Spinal cord (tissue), 10 donors: ENCODE data around the gene NOP53. TPM values are rescaled to one million over a fixed set of nuclear protein-coding genes. Genes with fewer than 3 reads are reported as not detected.
A peak's percentile ranks its signal among the peaks of the same experiment; 100 is the strongest.
"Not testable (repeated sequence)": the region's sequence is repeated elsewhere in the genome, so short reads cannot be mapped to it uniquely, and the experiment has no call there.

Experiments
- DNase-seq, 6 donors: peaks; one replicate each; pipeline versions ENCODE4 v3.0.0 to v3.0.0-alpha.2; 2013 to 2015; ENCODE audit warnings: low spot score in 6 of 6, low read depth in 4 of 6
- H3K27ac ChIP-seq: one replicate; pipeline ENCODE4 v1.5.1; 2013; ENCODE audit warnings: low read depth, low read length, control low read depth
- H3K27me3 ChIP-seq: one replicate; pipeline ENCODE4 v1.6.1; 2013; ENCODE audit warnings: low read length; ENCODE audit not compliant: control insufficient read depth, insufficient read depth
- H3K36me3 ChIP-seq: one replicate; pipeline ENCODE4 v1.6.1; 2013; ENCODE audit warnings: low read length; ENCODE audit not compliant: control insufficient read depth, insufficient read depth
- H3K4me1 ChIP-seq: one replicate; pipeline ENCODE4 v1.6.1; 2013; ENCODE audit warnings: low read length; ENCODE audit not compliant: control insufficient read depth, insufficient read depth
- H3K4me3 ChIP-seq: one replicate; pipeline ENCODE4 v1.5.1; 2013; ENCODE audit warnings: low read depth, low read length, control low read depth
- H3K9me3 ChIP-seq: one replicate; pipeline ENCODE4 v1.6.1; 2013; ENCODE audit warnings: low read length; ENCODE audit not compliant: control insufficient read depth, insufficient read depth
- WGBS: methylation state at CpG from one replicate; pipeline ENCODE4 v1.1.5; 2013; ENCODE audit warnings: missing lambda C conversion rate; ENCODE audit not compliant: insufficient coverage; 5-methylcytosine and 5-hydroxymethylcytosine counted together
- polyA plus RNA-seq, 2 donors: library from polyadenylated mRNA; unstranded; fragments of 120-200 nt; gene quantifications; one replicate each; pipeline ENCODE4 v1.2.1, GENCODE V29; 2013; ENCODE audit not compliant: insufficient read length in 2 of 2
- total RNA-seq, 2 donors: library from RNA; depleted of rRNA in 1 of 2; stranded (reverse); fragments of 120-200 nt in 1 of 2; fragments of >200 nt in 1 of 2; gene quantifications; one replicate each; pipeline versions ENCODE4 v1.2.3 to v1.2.4, GENCODE V29; 2013 to 2014
- donor health status: healthy.

NOP53 gene
- total and polyA plus RNA-seq, 4 donors, result 34.6 to 224 (median 170) TPM

- Histone ChIP-seq H3K4me1 (no peaks in the 10 kb centered on the region), H3K9me3 (no peaks in the 10 kb centered on the region), H3K27ac (no peak overlapping the region), H3K36me3 (peaks cover 60% of the 10 kb centered on the region), H3K4me3 (no peak overlapping the region), H3K27me3 (no peaks in the 10 kb centered on the region)
- DNase-seq, result no peak
- WGBS, result 96% methylated on average over 5 of the region's 5 CpGs
These were observed 13.1 kb downstream of the NOP53 start for GRCh38 chr19:47758443-47758804.

DNA sequence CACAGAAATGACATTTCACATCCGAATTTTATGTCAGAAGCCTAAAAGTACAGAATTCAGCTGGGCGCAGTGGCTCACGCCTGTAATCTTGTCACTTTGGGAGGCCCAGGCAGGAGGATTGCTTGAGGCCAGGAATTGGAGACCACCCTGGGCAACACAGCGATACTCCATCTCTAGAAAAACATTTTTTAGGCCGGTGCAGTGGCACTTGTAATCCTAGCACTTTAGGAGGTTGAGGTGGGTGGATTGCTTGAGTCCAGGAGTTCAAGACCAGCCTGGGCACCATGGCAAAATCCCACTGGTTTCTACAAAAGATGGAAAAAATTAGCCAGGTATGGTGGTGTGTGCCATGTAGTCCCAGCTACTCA lies 15.3 kb downstream of the NOP53 start:
- no peak for DNase-seq
- Histone ChIP-seq H3K9me3 (no peaks in the 10 kb centered on the region), H3K4me3 (no peak overlapping the region), H3K36me3 (peaks cover 38% of the 10 kb centered on the region), H3K4me1 (peaks cover 2% of the 10 kb centered on the region), H3K27me3 (no peaks in the 10 kb centered on the region), H3K27ac (no peak overlapping the region)
- WGBS, result 100% methylated on average over 4 of the region's 5 CpGs

GRCh38 chr19:47761566-47761965 lies 16.2 kb downstream of the NOP53 start:
- H3K27me3 ChIP-seq, result no peaks in the 10 kb centered on the region
- H3K27ac ChIP-seq, result no peak overlapping the region
- peaks cover 29% of the 10 kb centered on the region for H3K36me3 ChIP-seq
- peaks cover 10% of the 10 kb centered on the region for H3K4me1 ChIP-seq
- 87% methylated on average over 3 of the region's 5 CpGs for WGBS
- DNase-seq, result no peak
- no peak overlapping the region for H3K4me3 ChIP-seq
- H3K9me3 ChIP-seq, result no peaks in the 10 kb centered on the region

GRCh38 chr19:47762151-47762550 lies 16.8 kb downstream of the NOP53 start:
- Histone ChIP-seq H3K36me3 (peaks cover 23% of the 10 kb centered on the region), H3K27me3 (no peaks in the 10 kb centered on the region), H3K4me3 (no peak overlapping the region), H3K9me3 (no peaks in the 10 kb centered on the region), H3K27ac (no peak overlapping the region), H3K4me1 (peaks cover 10% of the 10 kb centered on the region)
- DNase-seq, result no peak
- WGBS, result 67% methylated on average over 2 of the region's 3 CpGs

DNA sequence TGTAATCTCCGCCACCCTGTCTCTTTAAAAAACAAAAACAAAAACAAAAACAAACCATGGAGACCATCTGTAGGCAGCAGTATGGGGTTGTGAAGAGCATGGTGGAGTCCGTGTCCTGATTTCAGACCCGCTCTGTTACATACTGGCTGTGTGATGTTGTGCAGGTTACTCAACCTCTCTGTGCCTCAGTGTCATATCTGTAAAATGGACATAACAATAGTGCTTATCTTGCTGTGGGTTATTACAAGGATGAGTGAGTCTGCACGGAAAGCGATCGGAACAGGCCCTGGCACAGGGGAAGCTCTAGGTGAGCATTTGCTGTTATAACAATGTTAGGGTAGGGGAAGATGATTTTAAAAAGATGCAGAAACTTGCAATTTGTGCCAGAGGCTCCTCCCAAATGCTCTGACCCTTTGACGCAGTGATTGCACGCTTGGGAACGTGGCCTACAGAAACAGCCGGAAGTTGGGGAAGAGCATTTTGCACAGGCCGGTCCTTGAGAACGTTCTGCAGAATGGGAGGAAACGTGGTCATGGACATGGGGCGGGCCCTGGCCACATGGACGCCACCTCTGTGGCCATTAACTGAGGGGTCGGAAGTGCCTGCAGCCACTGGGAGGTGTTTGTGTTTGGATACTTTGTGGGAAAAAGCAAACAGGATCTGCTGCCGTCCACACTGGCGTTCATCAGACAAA lies 17.4 kb downstream of the NOP53 start:
- Histone ChIP-seq H3K27me3 (no peaks in the 10 kb centered on the region), H3K27ac (no peak overlapping the region), H3K9me3 (no peaks in the 10 kb centered on the region), H3K4me3 (no peak overlapping the region), H3K36me3 (peaks cover 17% of the 10 kb centered on the region), H3K4me1 (peaks cover 10% of the 10 kb centered on the region)
- 80% methylated on average over 13 of the region's 18 CpGs for WGBS
- DNase-seq, result no peak

GRCh38 chr19:47764705-47765104 lies 19.4 kb downstream of the NOP53 start:
- peaks cover 10% of the 10 kb centered on the region for H3K4me1 ChIP-seq
- no CpG with 5 or more reads among the region's 3 CpGs for WGBS
- DNase-seq, H3K36me3 ChIP-seq, H3K9me3 ChIP-seq, H3K4me3 ChIP-seq, H3K27ac ChIP-seq, H3K27me3 ChIP-seq: not testable (repeated sequence)

- WGBS, result 21% methylated on average over 19 of the region's 19 CpGs
- no peaks in the 10 kb centered on the region for H3K36me3 ChIP-seq
- peak in 2 of 6 donors; percentile 64 to 79 for DNase-seq
- no peaks in the 10 kb centered on the region for H3K27me3 ChIP-seq
- peaks cover 13% of the 10 kb centered on the region for H3K4me1 ChIP-seq
- no peak overlapping the region for H3K27ac ChIP-seq
- no peaks in the 10 kb centered on the region for H3K9me3 ChIP-seq
- H3K4me3 ChIP-seq, result no peak overlapping the region
These were observed 20.4 kb downstream of the NOP53 start for GRCh38 chr19:47765523-47766358.

DNA sequence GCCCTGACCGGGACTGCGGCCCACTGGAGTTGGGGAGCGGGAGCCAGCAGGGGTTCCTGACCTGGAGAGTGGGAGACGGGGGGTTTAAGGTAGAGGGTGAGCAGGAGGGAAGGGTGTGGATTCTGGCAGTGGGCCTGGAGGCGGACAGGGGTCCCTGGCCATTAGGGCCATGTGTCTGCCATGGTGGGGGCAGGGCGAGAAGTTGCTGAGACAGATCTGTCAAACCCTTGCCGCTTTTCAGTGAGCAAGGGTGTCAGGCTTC lies 20.9 kb downstream of the NOP53 start:
- peaks cover 13% of the 10 kb centered on the region for H3K4me1 ChIP-seq
- WGBS, result 83% methylated on average over 5 of the region's 7 CpGs
- no peak for DNase-seq
- no peaks in the 10 kb centered on the region for H3K27me3 ChIP-seq
- H3K36me3 ChIP-seq, result no peaks in the 10 kb centered on the region
- H3K27ac ChIP-seq, result no peak overlapping the region
- H3K4me3 ChIP-seq, result no peak overlapping the region
- H3K9me3 ChIP-seq, result no peaks in the 10 kb centered on the region

GRCh38 chr19:47766670-47767069 lies 21.3 kb downstream of the NOP53 start:
- Histone ChIP-seq H3K4me3 (no peak overlapping the region), H3K4me1 (peaks cover 13% of the 10 kb centered on the region), H3K9me3 (no peaks in the 10 kb centered on the region), H3K27me3 (no peaks in the 10 kb centered on the region), H3K27ac (no peak overlapping the region), H3K36me3 (no peaks in the 10 kb centered on the region)
- no peak for DNase-seq
- WGBS, result 90% methylated on average over 7 of the region's 7 CpGs

DNA sequence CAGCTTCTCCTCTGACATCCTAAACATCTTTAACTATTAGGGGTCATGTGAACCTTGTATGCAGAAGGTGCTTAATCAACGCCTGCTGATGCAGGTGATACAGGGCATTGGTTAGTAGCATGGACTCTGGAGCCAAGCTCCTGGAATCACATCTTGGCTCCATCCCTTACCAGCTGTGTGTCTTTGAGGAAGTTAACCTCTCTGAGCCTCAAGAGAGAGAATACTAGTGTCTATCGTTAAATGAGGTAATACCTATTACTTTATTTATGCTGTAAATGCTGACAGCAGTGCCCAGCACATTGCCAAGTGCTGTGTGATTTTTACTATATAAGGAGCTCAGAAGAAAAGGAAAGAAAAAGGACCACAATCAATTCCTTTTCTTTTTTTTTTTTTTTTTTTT lies 22.0 kb downstream of the NOP53 start:
- H3K36me3 ChIP-seq, result no peaks in the 10 kb centered on the region
- H3K27ac ChIP-seq, result no peak overlapping the region
- no peak for DNase-seq
- peaks cover 13% of the 10 kb centered on the region for H3K4me1 ChIP-seq
- no peaks in the 10 kb centered on the region for H3K9me3 ChIP-seq
- no peaks in the 10 kb centered on the region for H3K27me3 ChIP-seq
- H3K4me3 ChIP-seq, result no peak overlapping the region
- no CpG with 5 or more reads among the region's 2 CpGs for WGBS
